Erythroblast (primary cell): Measurements from ENCODE around the gene SYT9.

Source experiments
- DNase-seq, 2 experiments: peaks; one replicate each; lab custom pipeline; 2025; lab: John Stamatoyannopoulos, UW
- GATA1 ChIP-seq: IDR thresholded peaks from 2 replicates; pipeline ENCODE4 v1.6.1; 2011; ENCODE audit warnings: low read depth, mild to moderate bottlenecking, control low read depth, low read length, moderate library complexity
- POLR2A ChIP-seq: IDR thresholded peaks from 2 replicates; pipeline ENCODE4 v1.6.1; 2011; ENCODE audit warnings: mild to moderate bottlenecking, low read length

SYT9 gene

DNA sequence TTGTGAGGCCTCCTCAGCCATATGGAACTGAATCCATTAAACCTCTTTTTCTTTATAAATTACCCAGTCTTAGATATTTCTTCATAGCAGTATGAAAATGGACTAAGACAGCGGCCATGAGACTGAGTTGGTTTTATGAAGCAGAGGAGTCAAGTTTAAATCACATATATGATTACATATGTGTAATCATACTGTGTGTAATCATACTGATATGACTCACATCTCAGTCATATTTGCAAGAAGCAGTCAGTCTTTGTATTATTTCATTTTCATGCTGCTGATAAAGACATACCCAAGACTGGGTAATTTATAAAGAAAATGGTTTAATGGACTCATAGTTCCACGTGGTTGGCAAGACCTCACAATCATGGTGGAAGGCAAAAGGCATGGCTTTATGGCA, 89.8 kb downstream of the SYT9 start:
- DNase-seq, result no peak
- TF ChIP-seq POLR2A, result no peak
- no peak for TF ChIP-seq GATA1

DNA sequence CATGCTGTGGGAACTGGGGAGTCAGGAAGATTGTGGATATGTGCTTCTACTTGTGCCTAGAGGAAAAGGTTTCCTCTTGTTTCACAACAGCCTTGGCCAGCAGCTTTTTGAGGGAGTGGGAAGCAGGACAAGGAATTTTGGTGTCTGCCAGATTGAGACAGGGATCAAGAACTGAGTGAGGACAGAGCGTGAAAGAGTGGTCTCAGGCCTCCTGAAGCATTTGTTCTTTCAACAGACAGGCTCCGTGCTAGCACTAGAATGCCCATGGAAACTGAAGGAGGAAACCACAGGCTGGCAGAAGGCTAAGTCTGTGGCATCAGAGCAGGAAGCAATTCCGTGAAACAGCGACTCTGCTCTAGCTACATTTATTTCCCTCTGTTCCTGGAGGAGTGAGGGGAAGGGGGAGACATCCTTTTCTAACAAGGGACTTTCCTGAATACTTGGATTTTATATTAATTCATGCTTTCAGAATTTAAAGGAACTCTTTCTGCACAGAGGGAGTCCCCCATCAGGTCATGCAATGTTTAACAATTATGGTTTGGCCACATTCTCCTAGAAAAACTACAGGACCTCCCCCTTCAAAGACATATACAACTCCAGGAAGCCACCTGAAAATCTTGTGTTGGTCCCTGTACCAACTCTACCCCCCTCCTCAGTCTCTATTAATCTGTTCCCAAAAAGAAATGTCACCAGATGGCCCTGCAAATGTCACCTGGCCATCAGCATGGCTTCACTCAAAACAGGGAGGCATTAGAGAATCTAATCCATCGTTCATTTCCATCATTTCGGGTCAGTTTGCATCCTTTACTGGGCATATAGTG, 96.1 kb downstream of the SYT9 start:
- no peak for TF ChIP-seq GATA1
- no peak for TF ChIP-seq POLR2A
- DNase-seq, result no peak

DNA sequence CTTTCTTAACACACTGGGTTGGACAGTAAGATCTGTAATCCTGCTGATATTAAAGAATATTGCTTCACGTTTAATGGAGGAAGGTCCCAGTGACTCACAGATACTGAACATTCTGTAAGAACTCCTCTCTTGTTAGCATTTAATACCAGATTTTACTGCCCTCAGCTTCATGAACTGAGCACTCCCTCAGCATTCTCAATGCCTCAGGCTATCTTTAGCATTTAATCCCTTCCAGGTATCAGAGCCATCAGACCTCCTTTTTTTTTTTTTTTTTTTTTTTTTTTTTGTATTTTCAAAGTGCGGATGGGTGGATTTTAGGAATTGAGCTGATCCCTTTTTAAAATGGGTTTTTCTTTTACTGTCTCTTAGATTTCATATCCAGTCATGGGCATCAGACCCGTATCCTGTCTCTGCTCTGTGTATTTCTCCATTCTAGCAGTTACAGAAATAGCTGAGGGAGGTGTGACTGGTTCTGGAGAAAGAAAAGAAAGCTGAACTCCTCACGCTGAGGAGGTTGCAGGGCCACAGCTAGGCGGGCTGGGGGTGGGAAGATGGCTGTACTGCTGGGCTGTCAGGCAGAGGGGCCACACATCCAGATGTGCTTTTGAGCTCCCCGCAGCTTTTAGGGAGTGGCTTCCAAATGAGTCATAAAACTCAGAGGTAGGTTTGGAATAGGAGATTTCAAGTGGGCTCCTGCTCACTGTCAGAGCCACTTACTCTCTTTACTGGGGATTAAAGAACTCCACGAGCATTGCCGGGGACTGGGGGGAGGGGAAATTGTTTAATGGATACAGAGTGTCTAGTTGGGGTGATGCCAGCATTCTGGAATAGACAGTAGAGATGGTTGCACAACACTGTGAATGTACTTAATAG, 97.0 kb downstream of the SYT9 start:
- DNase-seq, result no peak
- no peak for TF ChIP-seq GATA1
- no peak for TF ChIP-seq POLR2A

DNA sequence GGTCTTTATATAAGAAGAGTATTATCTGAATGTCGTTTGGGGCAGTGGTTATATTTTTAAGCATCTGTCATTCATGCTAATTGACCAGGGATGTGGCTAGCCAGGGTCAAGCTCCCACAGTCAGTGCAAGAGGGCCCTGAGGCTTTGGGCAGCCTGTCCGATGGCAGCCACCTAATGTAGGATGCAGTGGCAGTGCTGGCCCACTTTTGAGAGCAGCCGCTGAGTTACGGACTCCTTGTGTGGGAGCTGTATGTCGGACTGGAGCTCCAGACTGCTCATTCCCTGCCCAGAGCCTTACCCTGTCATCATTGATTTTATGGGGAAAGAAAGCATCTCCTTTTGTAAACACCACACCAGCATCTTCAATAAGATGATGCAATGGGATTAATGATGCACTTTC, 99.5 kb downstream of the SYT9 start:
- DNase-seq, result no peak
- TF ChIP-seq POLR2A, result no peak
- TF ChIP-seq GATA1, result no peak

DNA sequence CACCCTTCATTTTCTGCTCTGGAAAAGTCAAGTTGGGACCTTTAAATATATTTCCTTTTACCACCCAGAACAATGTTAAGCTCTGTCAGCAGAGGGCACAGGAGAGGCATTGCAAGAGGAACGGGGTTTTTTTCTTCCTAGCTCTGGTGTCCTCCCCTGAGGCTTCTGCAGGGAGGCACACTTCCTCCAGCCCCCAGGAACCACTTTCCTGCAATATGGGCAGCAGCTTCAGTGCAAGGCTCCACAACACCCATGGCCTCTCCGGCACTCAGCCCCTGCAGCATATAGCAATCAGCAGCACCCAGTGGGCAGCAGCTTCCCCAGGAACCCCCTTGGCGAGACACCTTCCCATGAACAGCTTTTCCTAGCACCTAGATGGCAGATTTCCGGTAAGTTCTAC, 101.4 kb downstream of the SYT9 start:
- TF ChIP-seq POLR2A, result no peak
- TF ChIP-seq GATA1, result no peak
- DNase-seq, result peak; percentile 9 to 17

DNA sequence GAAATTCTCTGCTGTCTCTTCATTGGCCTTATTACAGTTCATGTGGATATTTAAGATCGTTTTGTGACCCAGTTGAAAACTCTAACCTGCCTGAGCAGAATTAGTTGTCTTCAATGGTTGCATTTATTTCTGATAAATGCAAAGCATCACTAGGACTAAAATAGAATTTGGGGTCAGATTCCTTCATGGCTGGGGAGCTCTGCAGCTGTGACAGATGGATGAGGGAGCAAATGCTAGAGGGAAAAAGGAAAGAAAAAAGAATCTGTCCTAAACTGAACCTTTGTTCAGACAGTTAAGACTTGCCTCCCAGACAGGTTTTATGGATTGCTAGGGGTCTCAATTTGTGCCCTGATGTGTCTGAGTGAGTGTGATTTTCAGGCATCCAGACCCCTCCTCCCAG, 113.0 kb downstream of the SYT9 start:
- TF ChIP-seq POLR2A, result no peak
- TF ChIP-seq GATA1, result no peak
- DNase-seq, result no peak

DNA sequence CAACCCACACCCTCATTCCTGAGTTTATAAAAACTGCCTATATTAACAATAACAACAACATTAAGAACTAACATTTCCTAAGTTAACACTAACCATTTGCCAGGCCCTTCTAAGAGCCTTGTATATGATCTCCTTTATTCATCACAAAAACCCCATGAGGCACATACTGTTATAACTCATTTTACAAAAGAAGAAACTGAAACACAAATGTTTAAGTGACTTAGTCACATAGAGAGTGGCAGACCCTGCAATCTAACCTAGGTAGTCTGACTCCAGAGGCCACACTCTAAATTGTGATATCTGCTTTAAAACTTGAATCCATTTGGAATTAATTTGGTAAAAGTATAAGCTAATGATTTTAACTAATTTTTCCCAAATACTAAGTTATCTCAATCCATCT, 116.1 kb downstream of the SYT9 start:
- DNase-seq, result no peak
- TF ChIP-seq POLR2A (no peak), GATA1 (no peak)

DNA sequence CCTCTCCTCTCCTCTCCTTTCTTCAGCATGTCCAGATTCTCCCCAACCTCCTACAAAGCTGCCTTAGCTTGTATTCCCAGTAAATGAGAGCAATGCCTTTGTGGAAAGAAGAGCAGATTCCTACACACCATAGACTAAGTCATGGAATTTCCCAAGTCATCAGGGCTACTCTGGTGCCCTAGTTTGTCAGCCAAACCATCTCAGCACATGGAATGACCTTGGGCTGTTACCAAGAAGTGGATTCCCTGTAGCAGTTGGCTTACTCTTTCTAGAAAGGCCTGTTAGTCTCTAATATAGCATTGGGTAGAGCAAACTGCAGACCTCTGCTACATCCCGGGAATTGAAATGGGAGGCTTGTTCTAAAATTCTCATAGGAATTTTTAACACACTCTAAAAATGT, 124.7 kb downstream of the SYT9 start:
- no peak for TF ChIP-seq POLR2A
- no peak for TF ChIP-seq GATA1
- no peak for DNase-seq

DNA sequence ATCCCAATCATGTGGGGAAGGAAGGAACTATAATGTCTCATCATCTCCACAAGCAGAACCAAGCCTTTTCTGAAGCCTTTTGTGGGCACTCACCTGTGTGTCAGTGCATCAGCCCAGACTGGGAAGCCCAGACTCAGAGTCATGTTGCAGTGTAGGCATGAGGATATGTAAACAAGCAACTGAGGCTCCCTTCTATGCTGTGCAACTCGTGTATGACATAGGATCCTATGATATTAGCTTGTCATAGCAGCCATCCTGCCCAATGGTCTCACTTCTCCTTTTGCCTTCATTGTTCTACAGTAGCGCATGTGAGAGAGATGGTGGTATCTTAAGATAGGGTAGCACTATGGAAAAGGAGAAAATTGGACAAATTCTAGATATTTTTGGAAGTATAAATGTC, 130.2 kb downstream of the SYT9 start:
- TF ChIP-seq GATA1, result no peak
- no peak for TF ChIP-seq POLR2A
- no peak for DNase-seq

DNA sequence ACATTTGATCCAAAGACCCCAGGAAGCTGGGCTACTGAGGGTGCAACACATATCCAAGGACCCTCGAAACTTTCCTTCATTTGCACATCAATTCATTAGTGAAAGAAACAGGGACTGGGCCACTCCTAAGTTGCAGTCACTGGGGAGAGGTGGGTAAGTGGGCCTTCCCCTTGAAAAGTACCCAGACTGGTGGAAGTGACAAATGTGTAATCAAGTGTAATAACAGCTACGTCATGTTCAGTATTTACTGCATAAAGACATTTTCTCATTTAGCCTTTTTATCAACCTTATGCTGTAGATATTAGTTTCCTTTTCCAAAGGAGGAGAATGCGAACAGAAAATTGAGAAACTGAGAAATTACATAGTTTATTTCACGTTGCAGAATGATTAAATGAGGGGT, 131.7 kb downstream of the SYT9 start:
- TF ChIP-seq GATA1 (no peak), POLR2A (no peak)
- DNase-seq, result no peak

DNA sequence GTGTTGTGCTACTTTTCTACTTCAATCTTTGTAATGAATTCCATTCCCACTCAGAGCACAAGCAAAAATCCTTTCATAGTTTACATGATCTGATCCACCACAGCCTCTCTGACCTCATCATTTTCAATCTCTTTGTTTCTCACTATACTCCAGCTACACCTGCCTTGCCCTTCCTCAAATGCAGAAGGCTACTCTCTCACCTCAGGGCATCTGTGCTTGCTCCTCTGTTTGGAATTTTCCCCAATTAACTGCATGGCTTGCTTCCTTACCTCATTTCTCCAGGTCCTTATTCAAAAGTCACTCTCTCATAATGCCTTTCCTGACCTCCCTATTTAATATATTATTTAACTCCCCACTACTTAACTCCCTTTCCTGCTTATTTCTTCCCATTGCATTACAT, 133.0 kb downstream of the SYT9 start:
- no peak for DNase-seq
- TF ChIP-seq POLR2A (no peak), GATA1 (no peak)

DNA sequence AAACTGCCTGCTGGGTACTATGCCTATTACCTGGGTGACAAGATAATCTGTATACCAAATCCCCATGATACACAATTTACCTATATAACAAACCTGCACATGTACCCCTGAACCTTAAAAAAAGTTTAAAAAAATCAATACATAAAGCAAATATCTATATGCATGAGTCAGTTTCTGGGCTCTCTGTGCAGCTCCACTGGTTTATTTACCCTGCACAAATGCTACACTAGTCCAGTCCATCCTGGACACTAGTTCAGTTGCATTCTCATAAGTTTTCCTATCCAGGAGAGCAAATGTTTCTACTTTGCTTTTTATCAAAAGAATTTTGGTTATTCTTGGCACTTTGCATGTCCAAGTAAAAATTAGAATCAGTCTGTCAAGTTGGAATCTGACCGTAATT, 133.8 kb downstream of the SYT9 start:
- TF ChIP-seq GATA1 (no peak), POLR2A (no peak)
- DNase-seq, result no peak

DNA sequence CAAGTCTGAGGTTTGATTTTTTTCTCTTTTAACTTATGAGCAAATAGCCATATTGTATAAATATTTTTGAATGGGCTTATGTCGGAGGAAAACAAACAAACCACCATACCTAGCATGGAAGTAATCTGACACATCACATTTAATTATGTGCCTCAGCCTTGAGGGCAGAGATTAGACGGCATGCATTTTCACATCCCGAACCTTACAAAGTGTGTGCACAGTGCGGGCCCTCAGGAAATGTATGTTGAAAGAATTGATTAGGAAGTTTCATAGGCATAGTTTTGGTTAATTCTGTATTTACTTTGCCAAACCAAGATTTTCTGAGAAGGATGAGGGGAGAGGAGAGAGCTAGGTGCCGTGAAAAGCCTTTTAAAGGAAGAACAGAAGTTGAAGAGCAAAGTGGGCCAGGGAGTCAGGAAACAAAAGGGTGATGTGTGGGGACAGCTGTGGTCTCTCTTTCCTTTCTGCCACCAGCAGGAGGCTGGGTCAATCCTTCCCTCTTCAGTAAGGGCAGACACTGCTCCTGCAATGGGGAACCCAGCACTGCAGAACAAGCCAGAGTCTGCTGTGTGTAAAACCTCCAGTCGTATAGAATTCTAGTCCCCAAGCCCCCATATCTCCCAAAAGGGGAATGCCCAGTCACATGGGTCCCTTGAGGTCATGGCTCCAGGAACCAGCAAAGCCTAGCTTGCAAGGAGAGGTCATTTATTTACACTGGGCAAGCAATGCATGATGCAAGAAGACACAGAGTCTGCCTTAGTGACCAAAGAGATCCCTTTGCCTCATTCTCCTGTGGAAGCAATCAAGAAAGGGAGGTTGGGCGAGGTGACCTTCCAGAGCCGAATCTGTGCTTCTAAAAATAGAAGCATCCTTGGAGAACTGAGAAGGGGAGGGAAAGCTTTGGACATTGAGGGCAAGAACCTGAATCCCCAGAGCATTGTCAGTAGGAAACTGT, 162.5 kb downstream of the SYT9 start:
- TF ChIP-seq GATA1 (no peak), POLR2A (no peak)
- no peak for DNase-seq
